ENCODE results near the gene FMOD. TPM values are rescaled to one million over a fixed set of nuclear protein-coding genes. Genes with fewer than 3 reads are reported as not detected.
A peak's percentile ranks its signal among the peaks of the same experiment; 100 is the strongest.

FMOD gene
- total and polyA plus RNA-seq, 2 donors (not counting 3 experiments of a cell fraction or from before 2014, with no cell fraction given) = 0.11 to 0.12 TPM

GRCh38 chr1:203342192-203342940, 8.6 kb downstream of the FMOD start:
- TF ChIP-seq CTCF (IDR thresholded peaks at IDR 0.05; ENCODE audit: extremely low read depth in 1 of 2, insufficient read depth in 1 of 2, low read depth in 1 of 2, low read length in 2 of 2) = peak; percentile 67 to 88
- no peak for TF ChIP-seq JUN (IDR thresholded peaks at IDR 0.05; ENCODE audit: borderline replicate concordance, insufficient read depth, insufficient read length, low read depth)
- no peak for TF ChIP-seq POLR2A (IDR thresholded peaks at IDR 0.05; ENCODE audit: low read depth, low read length)
- Histone ChIP-seq H3K36me3 (ENCODE audit: control insufficient read depth in 2 of 2, extremely low read depth in 1 of 2, insufficient read depth in 2 of 2, low read length in 2 of 2) (no peaks in the 10 kb centered on the region), H3K27me3 (ENCODE audit: control insufficient read depth in 2 of 2, insufficient read depth in 2 of 2, low read length in 2 of 2) (peaks cover 33 to 37% of the 10 kb centered on the region in 2 experiments), H3K4me1 (ENCODE audit: control insufficient read depth, extremely low read depth, insufficient read depth, low read length) (no peaks in the 10 kb centered on the region), H3K9me3 (replicated peaks; ENCODE audit: control insufficient read depth, insufficient read depth, low read length) (no peaks in the 10 kb centered on the region), H3K79me2 (ENCODE audit: control insufficient read depth, insufficient read depth, low read length) (no peaks in the 10 kb centered on the region), H2AFZ (ENCODE audit: low read depth, low read length) (no peak overlapping the region), H3K4me3 (replicated peaks in 1 of 3; ENCODE audit: insufficient read depth in 1 of 3, low read depth in 1 of 3, low read length in 3 of 3) (no peak overlapping the region), H3K27ac (ENCODE audit: insufficient read depth, low read depth, low read length) (no peak overlapping the region), H3K9ac (replicated peaks; ENCODE audit: extremely low read depth, insufficient read depth, low read length) (no peak overlapping the region), H4K20me1 (replicated peaks; ENCODE audit: control insufficient read depth, extremely low read depth, insufficient read depth, low read length) (no peaks in the 10 kb centered on the region), H3K9me1 (replicated peaks; ENCODE audit: control insufficient read depth, extremely low read depth, insufficient read depth, low read length) (no peaks in the 10 kb centered on the region), H3K4me2 (ENCODE audit: insufficient read depth, low read length) (no peak overlapping the region)
- intact Hi-C loops (cut with micrococcal nuclease) (no loop called here), dilution Hi-C loops (cut with MboI; ENCODE audit: extremely low pct_ligation_motif_present, low sequenced_read_pairs) (no loop called here)
- DNase-seq (ENCODE audit: low read depth, low spot score) (peak; percentile 44), FAIRE-seq (peak; percentile 92)
- ChIA-PET POLR2A (no interaction called here), CTCF (interaction anchor here (0.6 to 30.6 kb wide), 33 partner anchors 9 to 1394 kb away, joined by 3 to 1014 read pairs (median 5); partner anchors contain the start of genes ATP2B4, BTG2, FMOD and OPTC)
- no TSS peak for BruUV-seq (replicated peaks)
